HepG2 (cell line): Measurements from ENCODE around the gene SKIC2. TPM values are rescaled to one million over a fixed set of nuclear protein-coding genes. Genes with fewer than 3 reads are reported as not detected.

Experiments
- BHLHE40 ChIP-seq: IDR thresholded peaks from 2 replicates; pipeline ENCODE4 v1.6.1; 2011; ENCODE audit warnings: low read length, improper control_type of control experiment
- ELF3 ChIP-seq: IDR thresholded peaks from 2 replicates; pipeline ENCODE4 v1.6.1; 2016; ENCODE audit warnings: missing genetic modification reagents, missing compliant biosample characterization
- HNRNPUL1 ChIP-seq: fragments of 200-400 bp; formaldehyde crosslinking; IDR thresholded peaks from 2 replicates; pipeline ENCODE4 v1.6.1; 2017; ENCODE audit warnings: low read depth, mild to moderate bottlenecking, low read length, moderate library complexity
- IRX3 ChIP-seq: sonication (generic); formaldehyde crosslinking; IDR thresholded peaks from 2 replicates; pipeline ENCODE4 v1.8.1; 2023; ENCODE audit warnings: mild to moderate bottlenecking, low read depth, missing genetic modification reagents, borderline replicate concordance
- MYC ChIP-seq: sonication (generic); formaldehyde crosslinking; IDR thresholded peaks from 2 replicates; pipeline ENCODE4 v1.9.0; 2021; ENCODE audit warnings: missing genetic modification reagents, borderline replicate concordance
- NFKB2 ChIP-seq: sonication (generic); formaldehyde crosslinking; IDR thresholded peaks from 2 replicates; pipeline ENCODE4 v1.4.0; 2020; ENCODE audit warnings: missing genetic modification reagents, borderline replicate concordance
- RARG ChIP-seq: sonication (generic); formaldehyde crosslinking; IDR thresholded peaks from 2 replicates; pipeline ENCODE4 v1.4.0; 2020; ENCODE audit warnings: low read depth, mild to moderate bottlenecking, missing genetic modification reagents
- SCMH1 ChIP-seq: sonication (generic); formaldehyde crosslinking; IDR thresholded peaks from 2 replicates; pipeline ENCODE4 v1.9.0; 2021; ENCODE audit warnings: missing genetic modification reagents, mild to moderate bottlenecking, borderline replicate concordance
- SIN3A ChIP-seq: IDR thresholded peaks from 2 replicates; pipeline ENCODE4 v1.6.1; 2011; ENCODE audit warnings: low read depth, mild to moderate bottlenecking, control low read depth, low read length, borderline replicate concordance
- SMC3 ChIP-seq: IDR thresholded peaks from 2 replicates; pipeline ENCODE4 v1.6.1; 2011; ENCODE audit warnings: low read length, improper control_type of control experiment
- ZNF235 ChIP-seq: sonication (generic); formaldehyde crosslinking; IDR thresholded peaks from 2 replicates; pipeline ENCODE4 v1.8.1; 2023; ENCODE audit warnings: mild to moderate bottlenecking, missing genetic modification reagents, borderline replicate concordance
- ZNF256 ChIP-seq: sonication (generic); formaldehyde crosslinking; conservative IDR thresholded peaks from 2 replicates; pipeline ENCODE4 v1.4.0; 2020; ENCODE audit warnings: missing genetic modification reagents
- ZNF263 ChIP-seq: sonication (generic); formaldehyde crosslinking; IDR thresholded peaks from 2 replicates; pipeline ENCODE4 v1.4.0; 2020; ENCODE audit warnings: missing genetic modification reagents
- ZNF496 ChIP-seq: sonication (generic); formaldehyde crosslinking; IDR thresholded peaks from 2 replicates; pipeline ENCODE4 v1.8.1; 2023; ENCODE audit warnings: mild to moderate bottlenecking, moderate library complexity, missing genetic modification reagents; ENCODE audit not compliant: insufficient replicate concordance
- ZNF614 ChIP-seq: IDR thresholded peaks from 2 replicates; pipeline ENCODE4 v1.6.1; 2018; ENCODE audit warnings: missing biosample characterization, missing genetic modification reagents, inconsistent platforms, borderline replicate concordance
- ZNF713 ChIP-seq: sonication (generic); formaldehyde crosslinking; IDR thresholded peaks from 2 replicates; pipeline ENCODE4 v1.4.0; 2020; ENCODE audit warnings: mild to moderate bottlenecking, missing genetic modification reagents
- ZNF746 ChIP-seq: sonication (generic); formaldehyde crosslinking; IDR thresholded peaks from 2 replicates; pipeline ENCODE4 v1.8.0; 2022; ENCODE audit warnings: mild to moderate bottlenecking, missing genetic modification reagents
- ZNF768 ChIP-seq: sonication (generic); formaldehyde crosslinking; IDR thresholded peaks from 2 replicates; pipeline ENCODE4 v1.4.0; 2020; ENCODE audit warnings: missing genetic modification reagents
- ZNF788 ChIP-seq: sonication (generic); formaldehyde crosslinking; IDR thresholded peaks from 2 replicates; pipeline ENCODE4 v1.5.0; 2020; ENCODE audit warnings: mild to moderate bottlenecking, missing genetic modification reagents, borderline replicate concordance
- ZNF792 ChIP-seq: IDR thresholded peaks from 2 replicates; pipeline ENCODE4 v1.6.1; 2016
- polyA plus RNA-seq, 8 experiments: library from polyadenylated mRNA; depleted of rRNA in 3 of 8; stranded (reverse) in 7 of 8; unstranded in 1 of 8; fragments of >200 nt; fragmentation: Illumina TruSeq in 4 of 8; extraction: Trizol in 4 of 8; gene quantifications; 2 replicates each; pipeline versions ENCODE4 v1.2.1 to v1.2.3, GENCODE V29; 2011 to 2016; ENCODE audit warnings: low read depth in 4 of 8, missing spikeins in 1 of 8, mixed read lengths in 1 of 8; ENCODE audit not compliant: insufficient read depth in 1 of 8
- total RNA-seq, 5 experiments: library from RNA; depleted of rRNA; stranded (reverse); fragments of >200 nt; fragmentation: Illumina TruSeq; extraction: Trizol; gene quantifications; 2 replicates each; pipeline ENCODE4 v1.2.3, GENCODE V29; 2016; ENCODE audit warnings: low read depth in 1 of 5
- TF ChIP-seq, protein P1 (sequence below): sonication (generic); formaldehyde crosslinking; IDR thresholded peaks from 2 replicates; pipeline ENCODE4 v1.5.0; 2020; ENCODE audit warnings: missing genetic modification reagents
- TF ChIP-seq, protein P2 (sequence below), 2 experiments: sonication (generic) in 1 of 2; formaldehyde crosslinking in 1 of 2; IDR thresholded peaks; 2 replicates each; pipeline versions ENCODE4 v1.4.0 to v1.6.1; 2018 to 2020; ENCODE audit warnings: missing genetic modification reagents in 2 of 2, borderline replicate concordance in 1 of 2, low read depth in 1 of 2, mild to moderate bottlenecking in 1 of 2, missing biosample characterization in 1 of 2
- TF ChIP-seq, protein P3 (sequence below): sonication (generic); formaldehyde crosslinking; IDR thresholded peaks from 2 replicates; pipeline ENCODE4 v1.5.1; 2020; ENCODE audit warnings: mild to moderate bottlenecking, missing genetic modification reagents, borderline replicate concordance
- TF ChIP-seq, protein P4 (sequence below): sonication (generic); formaldehyde crosslinking; IDR thresholded peaks from 2 replicates; pipeline ENCODE4 v1.4.0; 2020; ENCODE audit warnings: missing genetic modification reagents

Gene SKIC2
- total and polyA plus RNA-seq, 2 of the 13 experiments (the other 11 are each of a cell fraction or from before 2014, with no cell fraction given) = 67.1 to 68.4 TPM

DNA sequence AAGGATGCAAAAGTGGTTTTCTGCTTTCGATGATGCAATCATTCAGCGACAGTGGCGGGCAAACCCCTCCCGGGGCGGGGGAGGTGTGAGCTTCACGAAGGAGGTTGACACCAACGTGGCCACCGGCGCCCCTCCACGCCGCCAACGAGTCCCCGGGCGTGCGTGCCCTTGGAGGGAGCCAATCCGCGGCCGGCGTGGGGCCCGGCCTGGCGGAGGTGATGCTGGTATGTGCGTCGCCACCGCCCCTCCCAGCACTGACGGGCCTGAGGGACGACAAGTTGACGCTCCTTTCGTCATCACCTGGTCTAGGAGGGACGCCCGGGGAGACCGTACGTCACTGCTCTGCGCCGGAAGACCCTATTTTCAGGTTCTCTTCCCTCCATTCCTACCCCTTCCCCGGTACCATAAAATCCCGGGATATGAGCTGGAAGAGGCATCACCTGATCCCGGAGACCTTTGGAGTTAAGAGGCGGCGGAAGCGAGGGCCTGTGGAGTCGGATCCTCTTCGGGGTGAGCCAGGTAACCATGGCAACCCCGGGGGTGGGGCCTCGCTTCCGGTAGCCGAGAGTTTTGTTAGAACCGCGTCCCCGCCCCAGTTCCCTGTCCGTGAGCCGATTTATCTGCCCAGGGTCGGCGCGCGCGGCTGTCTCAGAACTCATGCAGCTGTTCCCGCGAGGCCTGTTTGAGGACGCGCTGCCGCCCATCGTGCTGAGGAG is 13.2 kb downstream of the SKIC2 start, which contains the start of gene DXO (continued):
- TF ChIP-seq ZNF256 (CRISPR knock-in tag) (peak; percentile 55; the same call in 1 of the 2 replicates), SMC3 (peak; percentile 13; the same call in 1 of the 2 replicates), ZNF746 (CRISPR knock-in tag) (peak; percentile 57), ELF3 (CRISPR knock-in tag) (peak; percentile 47; the same call in 1 of the 2 replicates), SCMH1 (CRISPR knock-in tag) (no peak), MYC (CRISPR knock-in tag) (peak; percentile 89), ZNF768 (CRISPR knock-in tag) (peak; percentile 56; the same call in 1 of the 2 replicates), ZNF235 (peak; percentile 83; the same call in 1 of the 2 replicates), HNRNPUL1 (no peak), ZNF788 (CRISPR knock-in tag) (peak; percentile 95), ZNF713 (0 out of 2 replicates have a peak, but pooled peaks have one; percentile 72), ZNF614 (CRISPR knock-in tag) (no peak; the same call in 1 of the 2 replicates), ZNF792 (CRISPR knock-in tag) (peak; percentile 75), IRX3 (peak; percentile 26; the same call in 1 of the 2 replicates), BHLHE40 (0 out of 2 replicates have a peak, but pooled peaks have one; percentile 24), ZNF263 (peak; percentile 38; the same call in 1 of the 2 replicates), RARG (no peak), SIN3A (peak; percentile 88), ZNF496 (CRISPR knock-in tag) (no peak), NFKB2 (peak; percentile 81; the same call in 1 of the 2 replicates)
- TF ChIP-seq, protein P1, sequence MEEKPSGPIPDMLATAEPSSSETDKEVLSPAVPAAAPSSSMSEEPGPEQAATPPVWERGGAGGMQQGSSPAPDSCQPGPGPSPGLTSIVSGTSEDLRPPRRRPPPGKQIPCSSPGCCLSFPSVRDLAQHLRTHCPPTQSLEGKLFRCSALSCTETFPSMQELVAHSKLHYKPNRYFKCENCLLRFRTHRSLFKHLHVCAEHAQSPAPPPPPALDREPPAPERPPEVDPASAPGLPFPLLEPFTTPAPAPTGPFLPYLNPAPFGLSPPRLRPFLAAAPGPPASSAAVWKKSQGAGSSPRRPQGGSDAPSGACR = peak; percentile 63
- TF ChIP-seq, protein P2, sequence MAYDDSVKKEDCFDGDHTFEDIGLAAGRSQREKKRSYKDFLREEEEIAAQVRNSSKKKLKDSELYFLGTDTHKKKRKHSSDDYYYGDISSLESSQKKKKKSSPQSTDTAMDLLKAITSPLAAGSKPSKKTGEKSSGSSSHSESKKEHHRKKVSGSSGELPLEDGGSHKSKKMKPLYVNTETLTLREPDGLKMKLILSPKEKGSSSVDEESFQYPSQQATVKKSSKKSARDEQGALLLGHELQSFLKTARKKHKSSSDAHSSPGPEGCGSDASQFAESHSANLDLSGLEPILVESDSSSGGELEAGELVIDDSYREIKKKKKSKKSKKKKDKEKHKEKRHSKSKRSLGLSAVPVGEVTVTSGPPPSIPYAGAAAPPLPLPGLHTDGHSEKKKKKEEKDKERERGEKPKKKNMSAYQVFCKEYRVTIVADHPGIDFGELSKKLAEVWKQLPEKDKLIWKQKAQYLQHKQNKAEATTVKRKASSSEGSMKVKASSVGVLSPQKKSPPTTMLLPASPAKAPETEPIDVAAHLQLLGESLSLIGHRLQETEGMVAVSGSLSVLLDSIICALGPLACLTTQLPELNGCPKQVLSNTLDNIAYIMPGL (CRISPR knock-in tag; IDR thresholded peaks at IDR 0.05; ENCODE audit: borderline replicate concordance in 1 of 2, low read depth in 1 of 2) = peak; percentile 76 to 84; a peak in 3 of 4 replicates
- TF ChIP-seq, protein P3, sequence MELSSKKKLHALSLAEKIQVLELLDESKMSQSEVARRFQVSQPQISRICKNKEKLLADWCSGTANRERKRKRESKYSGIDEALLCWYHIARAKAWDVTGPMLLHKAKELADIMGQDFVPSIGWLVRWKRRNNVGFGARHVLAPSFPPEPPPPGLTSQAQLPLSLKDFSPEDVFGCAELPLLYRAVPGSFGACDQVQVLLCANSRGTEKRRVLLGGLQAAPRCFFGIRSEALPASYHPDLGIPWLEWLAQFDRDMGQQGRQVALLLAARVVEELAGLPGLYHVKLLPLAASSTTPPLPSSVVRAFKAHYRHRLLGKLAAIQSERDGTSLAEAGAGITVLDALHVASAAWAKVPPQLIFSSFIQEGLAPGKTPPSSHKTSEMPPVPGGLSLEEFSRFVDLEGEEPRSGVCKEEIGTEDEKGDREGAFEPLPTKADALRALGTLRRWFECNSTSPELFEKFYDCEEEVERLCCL (CRISPR knock-in tag) = peak; percentile 13; the same call in 1 of the 2 replicates
- TF ChIP-seq, protein P4, sequence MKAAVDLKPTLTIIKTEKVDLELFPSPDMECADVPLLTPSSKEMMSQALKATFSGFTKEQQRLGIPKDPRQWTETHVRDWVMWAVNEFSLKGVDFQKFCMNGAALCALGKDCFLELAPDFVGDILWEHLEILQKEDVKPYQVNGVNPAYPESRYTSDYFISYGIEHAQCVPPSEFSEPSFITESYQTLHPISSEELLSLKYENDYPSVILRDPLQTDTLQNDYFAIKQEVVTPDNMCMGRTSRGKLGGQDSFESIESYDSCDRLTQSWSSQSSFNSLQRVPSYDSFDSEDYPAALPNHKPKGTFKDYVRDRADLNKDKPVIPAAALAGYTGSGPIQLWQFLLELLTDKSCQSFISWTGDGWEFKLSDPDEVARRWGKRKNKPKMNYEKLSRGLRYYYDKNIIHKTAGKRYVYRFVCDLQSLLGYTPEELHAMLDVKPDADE (CRISPR knock-in tag) = peak; percentile 94; the same call in 1 of the 2 replicates
